Muscle of back (tissue), 11 donors: ENCODE data around the gene SIGLEC6. TPM values are rescaled to one million over a fixed set of nuclear protein-coding genes. Genes with fewer than 3 reads are reported as not detected.
A peak's percentile ranks its signal among the peaks of the same experiment; 100 is the strongest.
"Not testable (repeated sequence)": the region's sequence is repeated elsewhere in the genome, so short reads cannot be mapped to it uniquely, and the experiment has no call there.

Experiments
- DNase-seq, 3 donors: peaks; one replicate each; pipeline versions ENCODE4 v3.0.0 to v3.0.0-alpha.2; 2013
- polyA plus RNA-seq, 10 donors: library from polyadenylated mRNA; unstranded; fragments of 120-200 nt; gene quantifications; one replicate each; pipeline ENCODE4 v1.2.1, GENCODE V29; 2013; ENCODE audit not compliant: insufficient read length in 10 of 10

Gene SIGLEC6
- polyA plus RNA-seq, 10 donors: 0.11 to 0.46 (median 0.33) TPM; not detected in 3

GRCh38 chr19:51509823-51510660 is 21.4 kb downstream of the SIGLEC6 start:
- no peak for DNase-seq

GRCh38 chr19:51508059-51508733 is 23.3 kb downstream of the SIGLEC6 start:
- no peak for DNase-seq

GRCh38 chr19:51507640-51508058 is 23.8 kb downstream of the SIGLEC6 start:
- no peak for DNase-seq

- DNase-seq: no peak
Observed at GRCh38 chr19:51507192-51507591, 24.3 kb downstream of the SIGLEC6 start.

- DNase-seq: no peak
Observed at GRCh38 chr19:51505904-51506303, 25.6 kb downstream of the SIGLEC6 start.

DNA sequence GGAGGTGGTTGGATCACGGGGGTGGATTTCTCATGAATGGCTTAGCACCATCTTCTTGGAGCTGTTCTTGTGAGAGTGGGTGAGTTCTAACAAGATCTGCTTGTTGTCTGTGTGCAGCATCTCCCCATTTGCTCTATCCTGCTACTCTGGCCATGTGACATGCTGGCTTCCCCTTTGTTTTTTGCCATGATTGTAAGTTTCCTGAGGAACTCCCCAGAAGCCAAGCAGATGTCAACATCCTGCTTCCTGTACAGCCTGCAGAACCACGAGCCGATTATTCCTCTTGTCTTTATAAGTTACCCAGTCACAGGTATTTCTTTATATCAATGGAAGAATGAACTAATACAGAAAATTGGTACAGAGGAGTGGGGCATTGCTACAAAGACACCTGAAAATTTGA is 27.6 kb downstream of the SIGLEC6 start:
- DNase-seq: no peak

- DNase-seq: no peak
Observed at GRCh38 chr19:51503286-51503817, 28.1 kb downstream of the SIGLEC6 start.

DNA sequence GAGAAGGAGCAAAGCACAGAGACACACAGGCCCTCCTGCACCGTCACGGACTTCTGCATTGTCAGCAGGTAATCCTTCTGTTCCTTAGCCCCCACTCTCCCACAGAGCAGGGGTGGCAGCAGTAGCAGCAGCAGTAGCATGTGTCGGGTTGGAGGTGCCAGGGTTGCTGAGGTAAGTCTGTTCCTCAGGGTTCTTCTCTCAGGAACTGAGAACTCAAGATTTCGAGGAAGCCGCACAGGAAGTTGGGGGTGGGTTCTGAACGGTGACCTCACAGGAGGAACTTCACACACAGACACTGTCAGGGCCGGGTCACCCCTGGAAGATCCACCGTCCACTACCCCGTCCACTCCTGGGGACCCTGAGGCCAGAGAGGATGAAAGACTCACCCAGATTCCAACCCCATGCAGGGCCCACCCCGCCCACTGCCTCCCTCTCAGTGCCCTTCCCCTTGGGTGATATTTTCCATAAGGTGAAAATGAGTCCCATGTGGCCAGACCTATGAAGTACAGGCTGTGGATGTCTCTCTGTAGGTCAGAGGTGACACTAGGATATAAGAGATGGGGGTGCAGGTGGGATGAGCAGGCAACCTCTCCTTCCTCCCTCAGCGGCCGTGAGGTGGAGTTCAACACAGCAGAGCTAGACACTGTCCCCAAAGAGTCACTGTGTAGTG is 29.7 kb downstream of the SIGLEC6 start, which contains the start of gene SIGLEC12:
Gene SIGLEC12 (minus strand): TSS at position 207 of the 670 bp plus-strand sequence. CDS start 67 bp downstream, at position 140.
- DNase-seq: peak in 1 of 3 donors; percentile 30

GRCh38 chr19:51500931-51501330 is 30.5 kb downstream of the SIGLEC6 start:
- not testable (repeated sequence) for DNase-seq

- no peak for DNase-seq
Observed at GRCh38 chr19:51497666-51498065, 33.8 kb downstream of the SIGLEC6 start.

GRCh38 chr19:51493776-51494175 is 37.7 kb downstream of the SIGLEC6 start:
- DNase-seq: no peak

- DNase-seq: no peak
Observed at GRCh38 chr19:51491586-51491985, 39.9 kb downstream of the SIGLEC6 start.

DNA sequence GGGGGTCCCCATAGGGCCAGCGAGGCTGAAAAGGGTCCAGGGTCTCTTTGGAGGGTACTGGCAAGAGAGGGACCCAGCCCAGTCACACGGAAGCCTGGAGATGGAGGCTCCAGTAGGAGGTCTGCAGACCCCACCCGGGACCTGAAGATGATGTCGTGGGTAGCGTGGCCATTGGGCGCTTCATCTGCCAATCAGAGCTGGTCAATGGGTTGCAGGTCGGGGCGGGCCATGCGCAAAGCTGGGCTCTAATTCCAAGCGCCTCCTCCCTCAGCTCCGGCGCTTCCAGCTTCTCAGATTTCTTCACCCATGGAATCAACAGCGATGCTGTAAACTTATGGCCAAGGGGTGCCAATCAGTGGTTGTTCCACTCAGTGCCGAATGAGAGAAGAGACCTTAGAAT is 40.8 kb downstream of the SIGLEC6 start:
- no peak for DNase-seq

DNA sequence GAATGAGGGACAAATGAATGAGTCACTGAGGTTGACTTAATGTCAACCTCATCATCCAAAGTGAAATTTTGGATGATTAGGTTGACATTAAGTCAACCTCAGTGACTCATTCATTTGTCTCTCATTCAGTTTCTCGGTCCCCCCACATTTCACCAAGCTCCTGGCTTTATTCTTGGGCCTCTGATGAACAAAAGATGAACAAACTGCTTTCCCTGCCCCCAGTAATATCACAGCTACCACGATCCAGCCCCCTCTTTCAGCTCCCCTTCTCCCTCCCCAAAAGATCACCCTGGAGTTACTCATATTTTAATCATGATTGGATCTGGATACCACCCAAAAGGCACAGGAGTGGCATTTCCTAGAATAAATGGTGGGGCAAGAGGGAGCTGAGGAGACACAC is 42.4 kb downstream of the SIGLEC6 start:
- DNase-seq: no peak

- no peak for DNase-seq
Observed at GRCh38 chr19:51488491-51488890, 43.0 kb downstream of the SIGLEC6 start.

GRCh38 chr19:51485960-51486660 is 45.4 kb downstream of the SIGLEC6 start:
- no peak for DNase-seq

DNA sequence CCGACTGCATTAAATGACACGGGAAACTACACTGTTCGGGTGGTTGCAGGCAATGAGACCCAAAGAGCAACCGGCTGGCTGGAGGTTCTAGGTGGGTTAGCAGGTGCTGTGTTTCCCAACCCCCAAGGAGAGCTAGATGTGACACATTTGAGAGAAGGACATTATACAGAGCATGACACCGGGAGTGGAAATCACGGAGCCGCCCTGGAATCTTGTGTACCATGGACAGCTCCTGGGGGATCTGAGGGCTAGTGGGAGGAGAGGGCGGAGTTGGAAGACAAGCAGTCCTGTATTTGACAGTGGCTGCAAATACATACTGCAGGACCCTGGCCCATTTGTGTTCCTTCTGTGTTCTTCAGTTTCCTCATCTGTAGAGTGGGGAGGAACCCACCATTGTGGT is 50.9 kb downstream of the SIGLEC6 start:
- peak in 1 of 3 donors; percentile 27 for DNase-seq

GRCh38 chr19:51479531-51480331 is 51.7 kb downstream of the SIGLEC6 start:
- no peak for DNase-seq

DNA sequence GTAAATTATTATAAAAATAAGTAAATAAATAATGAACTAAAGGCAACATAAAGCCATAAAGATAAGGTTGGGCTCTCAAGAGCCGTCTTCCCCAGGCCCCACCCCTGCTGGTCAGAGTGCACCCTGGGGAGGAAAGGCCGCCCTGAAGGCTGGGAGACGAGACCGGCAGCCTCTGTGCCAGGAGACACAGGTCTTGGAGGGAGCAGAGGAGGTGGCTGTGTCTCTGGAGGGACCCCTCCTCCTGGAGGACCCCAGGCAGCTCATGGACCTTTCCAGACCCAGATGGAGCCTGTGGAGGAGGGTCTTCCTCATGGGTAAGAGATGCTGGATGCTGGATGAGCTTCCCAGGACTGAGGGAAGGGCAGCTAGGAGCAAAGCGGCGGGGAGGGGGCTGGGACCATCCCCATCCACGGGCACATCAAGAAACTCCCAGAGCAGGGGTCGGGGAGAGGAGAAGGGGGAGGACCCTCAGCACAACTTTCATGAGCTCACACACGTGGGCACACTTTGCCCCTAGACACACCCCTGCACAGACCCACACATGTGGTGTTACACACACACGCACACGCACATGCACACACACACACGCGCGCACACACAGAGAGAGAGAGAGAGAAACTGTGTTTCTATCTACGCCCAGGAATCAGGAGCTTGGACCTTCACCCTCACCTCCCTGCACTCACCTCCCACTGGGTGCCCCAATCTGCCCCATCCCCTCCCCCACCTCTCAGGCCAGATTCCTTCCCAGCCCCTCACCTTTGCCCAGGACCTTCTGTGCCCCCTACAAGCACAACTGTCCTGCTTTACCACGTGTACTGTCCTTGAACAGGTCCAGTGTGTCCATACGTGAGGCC is 52.9 kb downstream of the SIGLEC6 start, which contains the start of gene CEACAM18:
Gene CEACAM18 (plus strand): TSS at position 159 of the 854 bp plus-strand sequence.
- DNase-seq: no peak

DNA sequence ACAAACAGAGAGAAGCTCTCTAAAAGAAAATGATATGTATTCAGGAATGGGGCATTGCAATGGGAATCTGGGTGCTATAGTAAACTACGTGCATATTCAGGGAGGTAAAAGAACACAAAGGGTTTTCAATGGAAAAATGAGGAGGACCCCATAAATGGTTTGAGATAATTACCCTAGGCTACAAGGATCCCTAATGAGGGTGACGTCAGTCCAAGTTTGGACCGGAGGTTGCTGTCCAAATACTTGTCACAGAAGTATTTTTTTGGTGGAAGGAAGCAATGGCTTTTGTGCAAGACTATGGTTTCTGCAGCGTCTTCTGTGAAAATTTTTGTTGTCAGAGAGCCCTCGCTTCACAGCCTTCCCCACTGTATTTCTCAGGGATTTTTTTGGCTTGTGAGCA is 54.1 kb downstream of the SIGLEC6 start:
- no peak for DNase-seq
